Loucy (cell line): ENCODE measurements around the gene GLG1.
"Not testable (repeated sequence)": the region's sequence is repeated elsewhere in the genome, so short reads cannot be mapped to it uniquely, and the experiment has no call there.

Source experiments
- EZH2phosphoT487 ChIP-seq: fragments of 200-600 bp; IDR thresholded peaks from 2 replicates; pipeline ENCODE4 v1.6.1; 2018; ENCODE audit warnings: antibody characterized with exemption, mild to moderate bottlenecking, moderate library complexity, borderline replicate concordance
- TF ChIP-seq, protein P1 (sequence below): fragments of 200-600 bp; sonication (generic); conservative IDR thresholded peaks from 2 replicates; pipeline ENCODE4 v1.5.1; 2014; ENCODE audit warnings: mild to moderate bottlenecking, antibody characterized with exemption, low read length

GRCh38 chr16:74552357-74552756, 54.6 kb downstream of the GLG1 start:
- TF ChIP-seq, protein P1, sequence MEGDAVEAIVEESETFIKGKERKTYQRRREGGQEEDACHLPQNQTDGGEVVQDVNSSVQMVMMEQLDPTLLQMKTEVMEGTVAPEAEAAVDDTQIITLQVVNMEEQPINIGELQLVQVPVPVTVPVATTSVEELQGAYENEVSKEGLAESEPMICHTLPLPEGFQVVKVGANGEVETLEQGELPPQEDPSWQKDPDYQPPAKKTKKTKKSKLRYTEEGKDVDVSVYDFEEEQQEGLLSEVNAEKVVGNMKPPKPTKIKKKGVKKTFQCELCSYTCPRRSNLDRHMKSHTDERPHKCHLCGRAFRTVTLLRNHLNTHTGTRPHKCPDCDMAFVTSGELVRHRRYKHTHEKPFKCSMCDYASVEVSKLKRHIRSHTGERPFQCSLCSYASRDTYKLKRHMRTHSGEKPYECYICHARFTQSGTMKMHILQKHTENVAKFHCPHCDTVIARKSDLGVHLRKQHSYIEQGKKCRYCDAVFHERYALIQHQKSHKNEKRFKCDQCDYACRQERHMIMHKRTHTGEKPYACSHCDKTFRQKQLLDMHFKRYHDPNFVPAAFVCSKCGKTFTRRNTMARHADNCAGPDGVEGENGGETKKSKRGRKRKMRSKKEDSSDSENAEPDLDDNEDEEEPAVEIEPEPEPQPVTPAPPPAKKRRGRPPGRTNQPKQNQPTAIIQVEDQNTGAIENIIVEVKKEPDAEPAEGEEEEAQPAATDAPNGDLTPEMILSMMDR: not testable (repeated sequence)
- not testable (repeated sequence) for TF ChIP-seq EZH2phosphoT487
